ENCODE measurements around the gene LY6G6D. TPM values are rescaled to one million over a fixed set of nuclear protein-coding genes. Genes with fewer than 3 reads are reported as not detected.

LY6G6D gene
- total RNA-seq, 1 experiment from 2014 or later, result not detected

- H3K9me3 ChIP-seq (ENCODE audit: low read length), result no peaks in the 10 kb centered on the region
- BruUV-seq (replicated peaks), result no TSS peak
- H3K4me1 ChIP-seq (ENCODE audit: insufficient read depth, low read length), result no peaks in the 10 kb centered on the region
- H3K4me2 ChIP-seq (ENCODE audit: low read length), result no peak overlapping the region
- H3K36me3 ChIP-seq (ENCODE audit: low read depth, low read length), result peaks cover 1% of the 10 kb centered on the region; the same call in 1 of the 2 replicates
- no peaks in the 10 kb centered on the region for H3K27me3 ChIP-seq (ENCODE audit: low read length)
- H3K9ac ChIP-seq (ENCODE audit: low read length), result no peak overlapping the region
- no peaks in the 10 kb centered on the region for H3F3A ChIP-seq (ENCODE audit: low read length, unreplicated experiment)
- CTCF ChIA-PET, result no interaction called here
- no peaks in the 10 kb centered on the region for H4K20me1 ChIP-seq (ENCODE audit: low read length)
- DNase-seq (no peak), ATAC-seq (no peak)
- H3K4me3 ChIP-seq (ENCODE audit: low read length), result no peak overlapping the region
- no peak overlapping the region for H2AFZ ChIP-seq (ENCODE audit: low read length)
- intact Hi-C loops (cut with micrococcal nuclease), result no loop called here
- H3K9me2 ChIP-seq (replicated peaks; ENCODE audit: low read length), result no peaks in the 10 kb centered on the region
- H3K27ac ChIP-seq (ENCODE audit: low read length), result no peak overlapping the region
- no peaks in the 10 kb centered on the region for H3K79me2 ChIP-seq (ENCODE audit: low read length)
- POLR2A ChIA-PET (ENCODE audit: unreplicated experiment), result interaction anchor here (0.7 kb wide), 1 partner anchor 24 kb away, joined by 21 read pairs; no protein-coding TSS in a partner anchor
- TF ChIP-seq EZH2phosphoT487 (IDR thresholded peaks at IDR 0.05; ENCODE audit: borderline replicate concordance, low read length) (no peak), CTCF (conservative IDR thresholded peaks at IDR 0.05; ENCODE audit: low read depth, low read length) (no peak), EZH2 (IDR thresholded peaks at IDR 0.05; ENCODE audit: low read length, unreplicated experiment) (no peak)
Observed at GRCh38 chr6:31725502-31726350, 10.6 kb downstream of the LY6G6D start.

GRCh38 chr6:31727034-31727716 lies 12.0 kb downstream of the LY6G6D start:
- Histone ChIP-seq H4K20me1 (ENCODE audit: low read length) (no peaks in the 10 kb centered on the region), H3K4me1 (ENCODE audit: insufficient read depth, low read length) (no peaks in the 10 kb centered on the region), H3K27ac (ENCODE audit: low read length) (no peak overlapping the region), H3K79me2 (ENCODE audit: low read length) (no peaks in the 10 kb centered on the region), H3K9me3 (ENCODE audit: low read length) (no peaks in the 10 kb centered on the region), H3K4me3 (ENCODE audit: low read length) (no peak overlapping the region), H3K9me2 (replicated peaks; ENCODE audit: low read length) (no peaks in the 10 kb centered on the region), H3K36me3 (ENCODE audit: low read depth, low read length) (peaks cover 15% of the 10 kb centered on the region), H3K4me2 (ENCODE audit: low read length) (no peak overlapping the region), H3K9ac (ENCODE audit: low read length) (no peak overlapping the region), H2AFZ (ENCODE audit: low read length) (no peak overlapping the region), H3K27me3 (ENCODE audit: low read length) (no peaks in the 10 kb centered on the region), H3F3A (ENCODE audit: low read length, unreplicated experiment) (peaks cover 4% of the 10 kb centered on the region)
- CTCF ChIA-PET, result no interaction called here
- TF ChIP-seq CTCF (conservative IDR thresholded peaks at IDR 0.05; ENCODE audit: low read depth, low read length) (no peak), EZH2 (IDR thresholded peaks at IDR 0.05; ENCODE audit: low read length, unreplicated experiment) (no peak), EZH2phosphoT487 (IDR thresholded peaks at IDR 0.05; ENCODE audit: borderline replicate concordance, low read length) (no peak)
- POLR2A ChIA-PET (ENCODE audit: unreplicated experiment), result no interaction called here
- BruUV-seq (replicated peaks), result no TSS peak
- ATAC-seq, result no peak
- DNase-seq, result no peak
- intact Hi-C loops (cut with micrococcal nuclease), result no loop called here

Measured in PC-3 (cell line).